ENCODE measurements around the gene NRIP3. TPM values are rescaled to one million over a fixed set of nuclear protein-coding genes. Genes with fewer than 3 reads are reported as not detected.

The NRIP3 gene
- total RNA-seq, 1 donor from 2014 or later, result 1.3 TPM

DNA sequence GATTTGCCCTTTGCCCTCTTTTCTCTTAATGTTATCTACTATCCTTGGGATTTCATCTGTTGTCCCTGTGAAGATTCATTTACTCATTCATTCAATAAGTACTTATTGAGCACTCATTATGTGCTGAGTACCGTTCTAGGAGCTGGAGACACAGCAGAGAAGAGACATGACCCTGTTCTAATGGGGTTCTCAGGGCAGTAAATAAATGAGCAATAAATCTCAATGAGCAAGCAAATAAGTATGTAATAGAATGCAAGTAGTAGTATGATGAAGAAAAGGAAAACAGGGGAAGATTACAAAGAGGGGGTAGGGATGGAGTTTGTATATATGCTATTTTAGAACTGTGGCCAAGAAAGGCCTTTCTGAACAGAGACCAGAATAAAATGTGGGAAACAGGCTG is 34.2 kb upstream of the NRIP3 start:
- ATAC-seq, result no peak
- Histone ChIP-seq H3K27ac (no peak overlapping the region), H3K9me3 (no peaks in the 10 kb centered on the region), H3K4me3 (no peak overlapping the region), H3K27me3 (no peaks in the 10 kb centered on the region), H3K36me3 (no peaks in the 10 kb centered on the region), H3K4me1 (peaks cover 8% of the 10 kb centered on the region)
- intact Hi-C loops (cut with DNase I), result no loop called here
- DNase-seq, result no peak
- TF ChIP-seq, protein P1, sequence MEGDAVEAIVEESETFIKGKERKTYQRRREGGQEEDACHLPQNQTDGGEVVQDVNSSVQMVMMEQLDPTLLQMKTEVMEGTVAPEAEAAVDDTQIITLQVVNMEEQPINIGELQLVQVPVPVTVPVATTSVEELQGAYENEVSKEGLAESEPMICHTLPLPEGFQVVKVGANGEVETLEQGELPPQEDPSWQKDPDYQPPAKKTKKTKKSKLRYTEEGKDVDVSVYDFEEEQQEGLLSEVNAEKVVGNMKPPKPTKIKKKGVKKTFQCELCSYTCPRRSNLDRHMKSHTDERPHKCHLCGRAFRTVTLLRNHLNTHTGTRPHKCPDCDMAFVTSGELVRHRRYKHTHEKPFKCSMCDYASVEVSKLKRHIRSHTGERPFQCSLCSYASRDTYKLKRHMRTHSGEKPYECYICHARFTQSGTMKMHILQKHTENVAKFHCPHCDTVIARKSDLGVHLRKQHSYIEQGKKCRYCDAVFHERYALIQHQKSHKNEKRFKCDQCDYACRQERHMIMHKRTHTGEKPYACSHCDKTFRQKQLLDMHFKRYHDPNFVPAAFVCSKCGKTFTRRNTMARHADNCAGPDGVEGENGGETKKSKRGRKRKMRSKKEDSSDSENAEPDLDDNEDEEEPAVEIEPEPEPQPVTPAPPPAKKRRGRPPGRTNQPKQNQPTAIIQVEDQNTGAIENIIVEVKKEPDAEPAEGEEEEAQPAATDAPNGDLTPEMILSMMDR (IDR thresholded peaks at IDR 0.05), result no peak

DNA sequence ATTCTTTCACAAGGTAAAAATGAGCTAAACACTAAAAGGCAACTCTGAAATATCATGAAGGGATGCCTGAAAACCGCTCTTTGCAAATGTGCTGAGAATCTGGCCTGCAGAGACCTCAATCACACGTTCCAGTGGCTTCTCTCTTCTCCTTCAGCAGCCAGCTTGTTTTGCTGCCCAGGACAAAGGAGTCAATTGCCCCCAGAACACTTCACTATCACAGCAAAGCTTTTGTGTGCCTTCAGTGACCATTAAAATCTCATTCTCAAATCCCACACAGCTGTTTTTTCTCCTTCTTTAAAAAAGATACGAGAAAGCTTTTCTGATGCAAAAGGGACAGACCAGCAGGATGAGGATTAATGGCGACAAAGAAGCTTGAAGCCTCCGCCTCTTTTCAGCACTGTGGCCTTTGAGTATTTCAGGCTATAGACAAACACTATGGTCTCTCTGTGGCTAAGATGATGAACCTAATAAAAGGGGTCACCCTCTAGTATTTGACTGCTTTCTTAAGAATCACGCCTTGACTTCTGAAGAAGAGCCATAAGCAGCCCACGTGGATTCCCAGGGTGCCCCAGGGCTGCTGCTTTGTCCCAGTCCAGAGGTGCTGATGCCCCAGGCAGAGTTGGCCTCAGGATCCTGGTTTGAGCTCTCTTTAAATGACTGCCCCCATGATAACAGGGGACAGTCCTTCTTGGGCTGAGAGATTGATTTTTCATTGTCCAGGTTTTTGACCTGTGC is 33.4 kb upstream of the NRIP3 start:
- H3K4me3 ChIP-seq, result no peak overlapping the region
- H3K4me1 ChIP-seq, result peaks cover 8% of the 10 kb centered on the region
- ATAC-seq, result no peak
- H3K36me3 ChIP-seq, result no peaks in the 10 kb centered on the region
- no peak for DNase-seq
- H3K27me3 ChIP-seq, result no peaks in the 10 kb centered on the region
- no peaks in the 10 kb centered on the region for H3K9me3 ChIP-seq
- TF ChIP-seq, protein P1 (IDR thresholded peaks at IDR 0.05), result no peak
- no peak overlapping the region for H3K27ac ChIP-seq
- intact Hi-C loops (cut with DNase I), result no loop called here

DNA sequence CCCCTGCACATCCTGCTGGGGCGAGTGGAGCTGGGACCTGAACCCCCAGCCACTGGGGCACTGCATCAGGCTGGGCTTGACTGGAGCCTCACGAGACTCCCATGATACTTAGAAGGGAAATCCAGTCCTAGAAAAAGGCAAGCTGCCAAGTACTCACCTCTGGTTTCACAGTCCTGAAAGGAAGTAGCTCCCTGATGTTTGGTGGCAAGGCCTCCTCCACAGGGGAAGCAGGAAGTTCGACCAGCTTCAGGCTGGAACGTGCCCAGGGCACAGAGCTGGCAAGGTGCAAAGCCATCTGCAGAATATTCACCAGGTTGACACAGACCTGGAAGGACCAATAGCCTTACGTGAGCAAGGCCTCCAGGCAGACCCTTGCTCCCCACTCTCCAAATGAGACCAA is 26.8 kb upstream of the NRIP3 start:
- TF ChIP-seq, protein P1 (IDR thresholded peaks at IDR 0.05), result no peak
- Histone ChIP-seq H3K4me1 (no peaks in the 10 kb centered on the region), H3K9me3 (no peaks in the 10 kb centered on the region), H3K27me3 (no peaks in the 10 kb centered on the region), H3K4me3 (no peak overlapping the region), H3K36me3 (no peaks in the 10 kb centered on the region), H3K27ac (no peak overlapping the region)
- ATAC-seq (peak; percentile 37), DNase-seq (no peak)
- intact Hi-C loops (cut with DNase I), result no loop called here

DNA sequence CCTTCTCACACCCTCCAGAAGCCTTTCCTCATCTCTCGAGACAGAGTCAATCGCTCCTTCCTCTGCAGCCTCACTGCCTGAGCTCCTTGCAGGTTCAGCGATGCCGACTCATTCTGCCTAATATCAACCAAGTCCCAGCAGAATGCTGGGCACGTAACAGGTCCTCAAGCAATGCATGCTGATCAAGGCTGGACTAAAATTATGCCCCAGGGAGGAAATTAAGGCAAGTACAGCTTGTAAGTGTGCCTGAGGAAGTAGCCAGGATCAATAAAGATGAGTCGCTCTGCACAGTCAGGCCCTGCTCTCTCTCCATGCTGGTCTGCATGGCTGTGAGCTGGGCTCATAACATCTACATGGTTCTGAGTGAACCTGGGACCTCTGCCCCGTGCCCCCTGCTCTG is 25.6 kb upstream of the NRIP3 start:
- no peak for DNase-seq
- ATAC-seq, result no peak
- H3K4me3 ChIP-seq, result no peak overlapping the region
- no peaks in the 10 kb centered on the region for H3K36me3 ChIP-seq
- no peaks in the 10 kb centered on the region for H3K9me3 ChIP-seq
- H3K4me1 ChIP-seq, result no peaks in the 10 kb centered on the region
- H3K27me3 ChIP-seq, result no peaks in the 10 kb centered on the region
- H3K27ac ChIP-seq, result no peak overlapping the region
- TF ChIP-seq, protein P1 (IDR thresholded peaks at IDR 0.05), result no peak
- intact Hi-C loops (cut with DNase I), result no loop called here

DNA sequence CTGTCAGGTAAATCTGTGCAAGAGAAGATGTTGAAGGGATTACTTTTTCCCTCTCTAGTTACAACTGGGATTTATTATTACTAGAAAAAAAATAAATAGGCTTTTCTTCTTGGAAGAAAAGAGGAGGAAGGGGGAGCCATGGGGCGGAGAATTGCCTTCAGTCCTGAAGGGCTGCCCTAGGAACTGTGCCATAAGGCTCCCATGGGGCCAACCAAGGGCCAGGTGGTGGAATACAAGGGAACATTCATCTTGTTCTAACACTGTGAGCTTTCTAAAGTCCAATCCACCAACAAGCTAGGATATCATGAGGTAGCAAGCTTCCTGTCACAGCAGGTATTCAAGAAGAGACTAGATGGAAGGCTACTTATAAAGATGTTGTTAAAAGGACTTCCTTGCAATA is 24.8 kb upstream of the NRIP3 start:
- no peaks in the 10 kb centered on the region for H3K4me1 ChIP-seq
- intact Hi-C loops (cut with DNase I), result no loop called here
- TF ChIP-seq, protein P1 (IDR thresholded peaks at IDR 0.05), result no peak
- no peaks in the 10 kb centered on the region for H3K36me3 ChIP-seq
- no peak overlapping the region for H3K27ac ChIP-seq
- H3K4me3 ChIP-seq, result no peak overlapping the region
- H3K27me3 ChIP-seq, result no peaks in the 10 kb centered on the region
- H3K9me3 ChIP-seq, result no peaks in the 10 kb centered on the region
- ATAC-seq (no peak), DNase-seq (no peak)

All from upper lobe of right lung (tissue), 1 donor.